ENCODE measurements around the gene PDE1A. TPM values are rescaled to one million over a fixed set of nuclear protein-coding genes. Genes with fewer than 3 reads are reported as not detected.

The PDE1A gene
- total RNA-seq, 3 donors from 2014 or later: 4.3 to 7.9 (median 5.6) TPM

GRCh38 chr2:182142062-182142461 is 284.8 kb downstream of the PDE1A start:
- no peaks in the 10 kb centered on the region for H3K4me1 ChIP-seq
- TF ChIP-seq CTCF (IDR thresholded peaks at IDR 0.05): no peak
- no peak for TF ChIP-seq POLR2A (IDR thresholded peaks at IDR 0.05)
- TF ChIP-seq POLR2AphosphoS5 (IDR thresholded peaks at IDR 0.05): no peak
- no peak for DNase-seq (ENCODE audit: low spot score in 2 of 2)
- H3K27me3 ChIP-seq: no peaks in the 10 kb centered on the region
- no peaks in the 10 kb centered on the region for H3K9me3 ChIP-seq
- intact Hi-C loops (cut with DNase I; ENCODE audit: low total_unique reads): no loop called here
- no peak overlapping the region for H3K27ac ChIP-seq
- no peak overlapping the region for H3K4me3 ChIP-seq
- H3K36me3 ChIP-seq: no peaks in the 10 kb centered on the region

- no peaks in the 10 kb centered on the region for H3K9me3 ChIP-seq
- no peaks in the 10 kb centered on the region for H3K27me3 ChIP-seq
- no peak for DNase-seq (ENCODE audit: low spot score in 2 of 2)
- TF ChIP-seq CTCF (IDR thresholded peaks at IDR 0.05): no peak
- no peak for TF ChIP-seq POLR2AphosphoS5 (IDR thresholded peaks at IDR 0.05)
- no peak for TF ChIP-seq POLR2A (IDR thresholded peaks at IDR 0.05)
- intact Hi-C loops (cut with DNase I; ENCODE audit: low total_unique reads): no loop called here
- H3K27ac ChIP-seq: no peak overlapping the region
- H3K4me3 ChIP-seq: no peak overlapping the region
- no peaks in the 10 kb centered on the region for H3K36me3 ChIP-seq
- no peaks in the 10 kb centered on the region for H3K4me1 ChIP-seq
Measured at GRCh38 chr2:182134201-182134600, 292.6 kb downstream of the PDE1A start.

GRCh38 chr2:182133195-182133891 is 293.5 kb downstream of the PDE1A start:
- no peak for DNase-seq (ENCODE audit: low spot score in 2 of 2)
- Histone ChIP-seq H3K27ac (no peak overlapping the region), H3K36me3 (no peaks in the 10 kb centered on the region), H3K27me3 (no peaks in the 10 kb centered on the region), H3K4me3 (no peak overlapping the region), H3K9me3 (no peaks in the 10 kb centered on the region), H3K4me1 (no peaks in the 10 kb centered on the region)
- intact Hi-C loops (cut with DNase I; ENCODE audit: low total_unique reads): no loop called here
- TF ChIP-seq POLR2A (IDR thresholded peaks at IDR 0.05): no peak
- no peak for TF ChIP-seq CTCF (IDR thresholded peaks at IDR 0.05)
- no peak for TF ChIP-seq POLR2AphosphoS5 (IDR thresholded peaks at IDR 0.05)

GRCh38 chr2:182132605-182133004 is 294.2 kb downstream of the PDE1A start:
- Histone ChIP-seq H3K36me3 (no peaks in the 10 kb centered on the region), H3K27ac (no peak overlapping the region), H3K4me3 (no peak overlapping the region), H3K9me3 (no peaks in the 10 kb centered on the region), H3K4me1 (no peaks in the 10 kb centered on the region), H3K27me3 (no peaks in the 10 kb centered on the region)
- DNase-seq (ENCODE audit: low spot score in 2 of 2): no peak
- intact Hi-C loops (cut with DNase I; ENCODE audit: low total_unique reads): no loop called here
- TF ChIP-seq POLR2AphosphoS5 (IDR thresholded peaks at IDR 0.05): no peak
- TF ChIP-seq POLR2A (IDR thresholded peaks at IDR 0.05): no peak
- no peak for TF ChIP-seq CTCF (IDR thresholded peaks at IDR 0.05)

- H3K4me1 ChIP-seq: no peaks in the 10 kb centered on the region
- intact Hi-C loops (cut with DNase I; ENCODE audit: low total_unique reads): no loop called here
- H3K27ac ChIP-seq: no peak overlapping the region
- H3K27me3 ChIP-seq: no peaks in the 10 kb centered on the region
- DNase-seq (ENCODE audit: low spot score in 2 of 2): no peak
- H3K4me3 ChIP-seq: no peak overlapping the region
- H3K36me3 ChIP-seq: no peaks in the 10 kb centered on the region
- H3K9me3 ChIP-seq: no peaks in the 10 kb centered on the region
- no peak for TF ChIP-seq POLR2A (IDR thresholded peaks at IDR 0.05)
- TF ChIP-seq POLR2AphosphoS5 (IDR thresholded peaks at IDR 0.05): no peak
- TF ChIP-seq CTCF (IDR thresholded peaks at IDR 0.05): no peak
Measured at GRCh38 chr2:182128821-182129707, 297.8 kb downstream of the PDE1A start.

All from breast epithelium (tissue), 4 donors.